ENCODE measurements around the gene TBC1D4. TPM values are rescaled to one million over a fixed set of nuclear protein-coding genes. Genes with fewer than 3 reads are reported as not detected.

The TBC1D4 gene
- total RNA-seq, 1 donor from 2014 or later: 25.6 TPM

DNA sequence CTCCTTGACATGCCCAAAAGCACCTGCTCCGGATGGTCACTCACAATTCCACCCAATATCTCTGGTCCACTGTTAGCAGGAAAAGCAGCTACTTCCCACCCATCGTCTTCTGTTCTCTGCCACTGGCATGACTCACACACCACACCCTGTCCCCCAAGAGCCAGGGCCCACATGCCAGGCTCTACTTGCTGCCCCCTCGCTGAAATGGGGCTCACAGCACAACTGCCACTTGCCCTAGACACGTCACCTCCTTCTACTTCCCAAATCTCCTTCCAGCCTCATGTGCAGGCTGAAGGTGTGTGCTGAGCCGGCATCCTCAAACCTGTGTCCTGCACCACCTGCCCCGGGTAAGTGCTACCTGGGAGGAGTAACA lies 65.0 kb downstream of the TBC1D4 start:
- DNase-seq (ENCODE audit: low read depth): peak; percentile 11
- H3K79me2 ChIP-seq (ENCODE audit: insufficient read depth, low read length): peaks cover 20% of the 10 kb centered on the region
- peaks cover 18% of the 10 kb centered on the region for H4K20me1 ChIP-seq (ENCODE audit: insufficient read depth, low read length)
- no peaks in the 10 kb centered on the region for H3K9me3 ChIP-seq (ENCODE audit: insufficient read depth, low read depth, low read length)
- H3K4me1 Mint-ChIP-seq (ENCODE audit: low read depth, unreplicated experiment): peaks cover 12% of the 10 kb centered on the region
- H3K27me3 Mint-ChIP-seq (ENCODE audit: low read depth, unreplicated experiment): no peaks in the 10 kb centered on the region
- no peak overlapping the region for H3K9ac ChIP-seq (ENCODE audit: low read length)
- no peak overlapping the region for H2AFZ ChIP-seq (ENCODE audit: low read depth, low read length)
- H3K36me3 ChIP-seq (ENCODE audit: insufficient read depth, low read length): no peaks in the 10 kb centered on the region
- peak overlapping the region; percentile 45 for H3K4me3 Mint-ChIP-seq (ENCODE audit: unreplicated experiment)
- no peak overlapping the region for H3K27ac ChIP-seq (ENCODE audit: low read depth, low read length)
- peaks cover 1% of the 10 kb centered on the region for H3K36me3 Mint-ChIP-seq (ENCODE audit: low read depth, unreplicated experiment)
- H3K4me1 ChIP-seq (ENCODE audit: insufficient read depth, low read length): peaks cover 25% of the 10 kb centered on the region
- H3K27me3 ChIP-seq (ENCODE audit: insufficient read depth, low read length): no peaks in the 10 kb centered on the region
- no peaks in the 10 kb centered on the region for H3K9me3 Mint-ChIP-seq (ENCODE audit: unreplicated experiment)
- no peak overlapping the region for H3K4me3 ChIP-seq (ENCODE audit: insufficient read depth, low read depth, low read length)
- no peak overlapping the region for H3K27ac Mint-ChIP-seq (ENCODE audit: unreplicated experiment)
- no peak for FAIRE-seq
- H3K4me2 ChIP-seq (ENCODE audit: low read length): no peak overlapping the region
- TF ChIP-seq CTCF (IDR thresholded peaks at IDR 0.05; ENCODE audit: insufficient read depth, low read depth, low read length) (no peak), EZH2 (IDR thresholded peaks at IDR 0.05; ENCODE audit: insufficient read depth, low read length) (no peak)

- FAIRE-seq (no peak), DNase-seq (ENCODE audit: low read depth) (no peak)
- H4K20me1 ChIP-seq (ENCODE audit: insufficient read depth, low read length): peaks cover 18% of the 10 kb centered on the region
- peaks cover 1% of the 10 kb centered on the region for H3K36me3 Mint-ChIP-seq (ENCODE audit: low read depth, unreplicated experiment)
- H3K27me3 ChIP-seq (ENCODE audit: insufficient read depth, low read length): no peaks in the 10 kb centered on the region
- no peak overlapping the region for H3K4me2 ChIP-seq (ENCODE audit: low read length)
- no peak for TF ChIP-seq CTCF (IDR thresholded peaks at IDR 0.05; ENCODE audit: insufficient read depth, low read depth, low read length)
- no peaks in the 10 kb centered on the region for H3K27me3 Mint-ChIP-seq (ENCODE audit: low read depth, unreplicated experiment)
- H3K4me3 ChIP-seq (ENCODE audit: insufficient read depth, low read depth, low read length): no peak overlapping the region
- no peak overlapping the region for H3K27ac Mint-ChIP-seq (ENCODE audit: unreplicated experiment)
- H3K79me2 ChIP-seq (ENCODE audit: insufficient read depth, low read length): peaks cover 20% of the 10 kb centered on the region
- no peak overlapping the region for H3K9ac ChIP-seq (ENCODE audit: low read length)
- no peak overlapping the region for H3K27ac ChIP-seq (ENCODE audit: low read depth, low read length)
- no peak overlapping the region for H2AFZ ChIP-seq (ENCODE audit: low read depth, low read length)
- peaks cover 12% of the 10 kb centered on the region for H3K4me1 Mint-ChIP-seq (ENCODE audit: low read depth, unreplicated experiment)
- no peaks in the 10 kb centered on the region for H3K9me3 Mint-ChIP-seq (ENCODE audit: unreplicated experiment)
- H3K36me3 ChIP-seq (ENCODE audit: insufficient read depth, low read length): no peaks in the 10 kb centered on the region
- H3K9me3 ChIP-seq (ENCODE audit: insufficient read depth, low read depth, low read length): no peaks in the 10 kb centered on the region
- peak overlapping the region; percentile 45 for H3K4me3 Mint-ChIP-seq (ENCODE audit: unreplicated experiment)
- H3K4me1 ChIP-seq (ENCODE audit: insufficient read depth, low read length): peaks cover 25% of the 10 kb centered on the region
Observed at GRCh38 chr13:75416327-75417011, 65.5 kb downstream of the TBC1D4 start.

DNA sequence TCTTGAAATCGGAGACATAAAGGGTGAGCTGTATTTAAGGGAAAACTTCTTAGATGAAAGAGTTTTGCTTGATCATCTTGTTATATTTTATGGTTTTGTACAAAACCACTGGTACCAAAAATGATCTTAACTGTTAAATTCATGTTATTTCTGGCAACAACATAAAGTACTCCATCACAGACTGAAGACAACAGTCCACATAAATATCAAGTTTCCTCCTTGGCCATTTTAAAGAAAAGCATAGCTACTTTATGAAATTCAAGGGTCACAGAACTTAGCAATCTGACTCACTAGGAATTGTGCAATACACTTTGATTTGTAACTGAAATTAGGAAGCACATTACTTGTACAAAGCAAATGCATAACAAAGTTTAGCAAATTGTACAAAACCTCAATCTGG lies 66.3 kb downstream of the TBC1D4 start:
- peak overlapping the region; percentile 34 for H3K27ac ChIP-seq (ENCODE audit: low read depth, low read length)
- peaks cover 20% of the 10 kb centered on the region for H3K79me2 ChIP-seq (ENCODE audit: insufficient read depth, low read length)
- H3K4me2 ChIP-seq (ENCODE audit: low read length): peak overlapping the region; percentile 52
- Mint-ChIP-seq H3K4me1 (ENCODE audit: low read depth, unreplicated experiment) (peaks cover 12% of the 10 kb centered on the region), H3K9me3 (ENCODE audit: unreplicated experiment) (no peaks in the 10 kb centered on the region), H3K27ac (ENCODE audit: unreplicated experiment) (peak overlapping the region; percentile 35), H3K27me3 (ENCODE audit: low read depth, unreplicated experiment) (no peaks in the 10 kb centered on the region), H3K4me3 (ENCODE audit: unreplicated experiment) (no peak overlapping the region), H3K36me3 (ENCODE audit: low read depth, unreplicated experiment) (peaks cover 1% of the 10 kb centered on the region)
- FAIRE-seq (no peak), DNase-seq (ENCODE audit: low read depth) (peak; percentile 92)
- no peak overlapping the region for H3K9ac ChIP-seq (ENCODE audit: low read length)
- peaks cover 18% of the 10 kb centered on the region for H4K20me1 ChIP-seq (ENCODE audit: insufficient read depth, low read length)
- H3K9me3 ChIP-seq (ENCODE audit: insufficient read depth, low read depth, low read length): no peaks in the 10 kb centered on the region
- H3K27me3 ChIP-seq (ENCODE audit: insufficient read depth, low read length): no peaks in the 10 kb centered on the region
- no peak overlapping the region for H3K4me3 ChIP-seq (ENCODE audit: insufficient read depth, low read depth, low read length)
- peaks cover 25% of the 10 kb centered on the region for H3K4me1 ChIP-seq (ENCODE audit: insufficient read depth, low read length)
- H2AFZ ChIP-seq (ENCODE audit: low read depth, low read length): no peak overlapping the region
- TF ChIP-seq EZH2 (IDR thresholded peaks at IDR 0.05; ENCODE audit: insufficient read depth, low read length) (no peak), CTCF (IDR thresholded peaks at IDR 0.05; ENCODE audit: insufficient read depth, low read depth, low read length) (no peak)
- no peaks in the 10 kb centered on the region for H3K36me3 ChIP-seq (ENCODE audit: insufficient read depth, low read length)

All from astrocyte (in vitro differentiated cells and primary cell).